OCI-LY3 (cell line): ENCODE data around the gene USP46.
A peak's percentile ranks its signal among the peaks of the same experiment; 100 is the strongest.

ENCODE experiments used
- H2AFZ ChIP-seq: fragments of 200-600, 300-600 bp; shearing (Covaris generic); 2 replicates; pipeline ENCODE4 v1.6.0; 2014; ENCODE audit warnings: antibody characterized with exemption, low read depth, low read length
- H3K27ac ChIP-seq: fragments of 200-600, 300-600 bp; sonication (generic); 2 replicates; pipeline ENCODE4 v1.5.1; 2014; ENCODE audit warnings: mild to moderate bottlenecking, low read length, moderate library complexity, mixed read lengths
- H3K27me3 ChIP-seq: fragments of 200-600, 300-600 bp; sonication (generic); 2 replicates; pipeline ENCODE4 v1.6.1; 2014; ENCODE audit warnings: low read depth, low read length, mixed read lengths
- H3K36me3 ChIP-seq: fragments of 200-600, 300-600 bp; sonication (generic); replicated peaks from 2 replicates; pipeline ENCODE3; 2014; ENCODE audit warnings: low read depth, low read length, mixed read lengths
- H3K4me1 ChIP-seq: fragments of 300-600, 200-600 bp; sonication (generic); 2 replicates; pipeline ENCODE4 v1.6.1; 2014; ENCODE audit warnings: low read length, mixed read lengths
- H3K4me2 ChIP-seq: fragments of 200-600, 300-600 bp; sonication (generic); 2 replicates; pipeline ENCODE4 v1.6.1; 2014; ENCODE audit warnings: low read length, mixed read lengths
- H3K4me3 ChIP-seq: fragments of 300-600, 200-600 bp; sonication (generic); 2 replicates; pipeline ENCODE4 v1.5.1; 2014; ENCODE audit warnings: antibody characterized with exemption, mild to moderate bottlenecking, low read length, moderate library complexity
- H3K79me2 ChIP-seq: fragments of 300-600, 200-600 bp; shearing (Covaris generic); 2 replicates; pipeline ENCODE4 v1.6.1; 2014; ENCODE audit warnings: mild to moderate bottlenecking, low read length, mixed read lengths
- H3K9ac ChIP-seq: fragments of 300-600, 200-600 bp; shearing (Covaris generic); 2 replicates; pipeline ENCODE4 v1.6.0; 2014; ENCODE audit warnings: mild to moderate bottlenecking, low read length, moderate library complexity
- H3K9me3 ChIP-seq: fragments of 200-600, 300-600 bp; shearing (Covaris generic); 2 replicates; pipeline ENCODE4 v1.6.1; 2014; ENCODE audit warnings: low read length, mixed read lengths; ENCODE audit not compliant: insufficient read depth
- H4K20me1 ChIP-seq: fragments of 200-600, 300-600 bp; sonication (generic); 2 replicates; pipeline ENCODE4 v1.6.1; 2016; ENCODE audit warnings: low read length, mixed read lengths; ENCODE audit not compliant: insufficient read depth
- EZH2phosphoT487 ChIP-seq: fragments of 200-600 bp; shearing (Covaris generic); IDR thresholded peaks from 2 replicates; pipeline ENCODE4 v1.6.1; 2018; ENCODE audit warnings: antibody characterized with exemption, mixed run types, low read depth
- TF ChIP-seq, protein P1 (sequence below): fragments of 200-600, 300-600 bp; sonication (generic); IDR thresholded peaks from 2 replicates; pipeline ENCODE4 v1.5.1; 2014; ENCODE audit warnings: antibody characterized with exemption, low read length, low read depth

USP46 gene

DNA sequence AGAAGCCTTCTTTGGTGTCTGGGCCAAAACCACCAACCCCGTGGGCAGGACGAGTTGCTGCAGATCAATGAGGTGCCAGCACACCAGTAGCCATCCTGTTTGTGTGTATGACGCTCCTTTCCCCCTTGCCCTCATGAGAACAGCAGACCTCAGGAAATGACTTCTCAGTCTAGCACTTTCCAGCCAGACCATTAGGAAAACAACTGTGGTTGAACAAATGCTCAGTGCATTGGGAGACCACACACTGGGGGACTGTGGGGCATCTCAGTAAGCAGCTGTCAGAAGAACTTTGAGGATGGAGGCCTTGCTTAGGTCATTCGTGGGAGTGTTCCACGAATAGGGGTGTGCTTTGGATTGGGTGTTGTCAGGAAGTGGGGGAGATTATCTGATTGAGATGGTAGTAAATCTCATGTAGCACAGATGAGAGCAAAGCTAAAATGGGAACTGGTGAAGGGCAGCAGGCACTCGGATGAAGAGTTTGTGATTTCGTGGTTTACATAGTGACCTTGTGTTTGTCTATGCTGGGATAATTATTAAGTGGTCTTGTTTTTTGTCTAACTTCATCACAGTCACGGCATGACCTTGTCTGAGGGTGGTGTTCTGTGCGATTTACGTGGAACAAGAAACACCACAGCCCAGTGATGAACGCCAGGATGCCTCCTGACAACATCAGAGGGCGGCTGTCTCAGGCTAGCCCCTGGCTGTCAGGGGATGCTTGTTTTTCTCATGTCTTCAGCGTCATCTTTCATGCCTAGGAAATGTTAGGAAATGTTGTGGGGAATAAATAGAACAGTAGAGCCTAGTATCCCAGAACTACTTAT is 70.1 kb downstream of the USP46 start:
- Histone ChIP-seq H3K4me3 (no peak overlapping the region), H3K4me1 (no peaks in the 10 kb centered on the region), H3K9me3 (no peaks in the 10 kb centered on the region), H3K27me3 (no peaks in the 10 kb centered on the region), H3K9ac (no peak overlapping the region), H3K4me2 (no peak overlapping the region), H2AFZ (no peak overlapping the region), H4K20me1 (no peaks in the 10 kb centered on the region), H3K79me2 (no peaks in the 10 kb centered on the region), H3K36me3 (peaks cover 4% of the 10 kb centered on the region), H3K27ac (no peak overlapping the region)
- TF ChIP-seq, protein P1, sequence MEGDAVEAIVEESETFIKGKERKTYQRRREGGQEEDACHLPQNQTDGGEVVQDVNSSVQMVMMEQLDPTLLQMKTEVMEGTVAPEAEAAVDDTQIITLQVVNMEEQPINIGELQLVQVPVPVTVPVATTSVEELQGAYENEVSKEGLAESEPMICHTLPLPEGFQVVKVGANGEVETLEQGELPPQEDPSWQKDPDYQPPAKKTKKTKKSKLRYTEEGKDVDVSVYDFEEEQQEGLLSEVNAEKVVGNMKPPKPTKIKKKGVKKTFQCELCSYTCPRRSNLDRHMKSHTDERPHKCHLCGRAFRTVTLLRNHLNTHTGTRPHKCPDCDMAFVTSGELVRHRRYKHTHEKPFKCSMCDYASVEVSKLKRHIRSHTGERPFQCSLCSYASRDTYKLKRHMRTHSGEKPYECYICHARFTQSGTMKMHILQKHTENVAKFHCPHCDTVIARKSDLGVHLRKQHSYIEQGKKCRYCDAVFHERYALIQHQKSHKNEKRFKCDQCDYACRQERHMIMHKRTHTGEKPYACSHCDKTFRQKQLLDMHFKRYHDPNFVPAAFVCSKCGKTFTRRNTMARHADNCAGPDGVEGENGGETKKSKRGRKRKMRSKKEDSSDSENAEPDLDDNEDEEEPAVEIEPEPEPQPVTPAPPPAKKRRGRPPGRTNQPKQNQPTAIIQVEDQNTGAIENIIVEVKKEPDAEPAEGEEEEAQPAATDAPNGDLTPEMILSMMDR, result no peak
- TF ChIP-seq EZH2phosphoT487, result no peak

- Histone ChIP-seq H3K9ac (no peak overlapping the region), H4K20me1 (no peaks in the 10 kb centered on the region), H3K4me1 (no peaks in the 10 kb centered on the region), H3K4me3 (no peak overlapping the region), H3K27ac (no peak overlapping the region), H3K4me2 (no peak overlapping the region), H2AFZ (no peak overlapping the region), H3K27me3 (no peaks in the 10 kb centered on the region), H3K9me3 (no peaks in the 10 kb centered on the region), H3K36me3 (peaks cover under 1% of the 10 kb centered on the region), H3K79me2 (no peaks in the 10 kb centered on the region)
- TF ChIP-seq, protein P1, result peak; percentile 56
- TF ChIP-seq EZH2phosphoT487, result no peak
These were observed 71.0 kb downstream of the USP46 start for GRCh38 chr4:52588097-52588496.

DNA sequence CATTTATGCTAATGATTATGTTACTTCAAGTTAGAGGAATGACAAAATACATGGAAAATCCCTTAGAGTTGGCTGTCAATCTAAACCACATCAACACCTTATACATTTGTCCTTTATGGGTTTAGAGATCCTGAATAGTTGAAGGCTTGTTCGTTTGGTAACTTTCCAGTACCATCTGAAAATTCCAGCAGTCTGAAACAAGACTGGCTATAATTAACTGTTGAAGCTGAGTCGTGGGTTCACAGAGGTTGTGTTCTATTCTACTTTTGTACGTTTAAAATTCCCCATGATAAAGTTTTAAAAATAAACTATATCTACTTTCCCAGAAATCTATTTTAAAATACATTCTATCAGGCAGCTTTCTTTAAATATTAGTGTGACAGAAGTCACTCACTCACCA is 73.0 kb downstream of the USP46 start:
- no peak for TF ChIP-seq EZH2phosphoT487
- TF ChIP-seq, protein P1, result no peak
- Histone ChIP-seq H3K4me3 (no peak overlapping the region), H2AFZ (no peak overlapping the region), H3K79me2 (no peaks in the 10 kb centered on the region), H3K4me2 (no peak overlapping the region), H3K27ac (no peak overlapping the region), H4K20me1 (no peaks in the 10 kb centered on the region), H3K4me1 (no peaks in the 10 kb centered on the region), H3K36me3 (no peaks in the 10 kb centered on the region), H3K27me3 (no peaks in the 10 kb centered on the region), H3K9me3 (no peaks in the 10 kb centered on the region), H3K9ac (no peak overlapping the region)

GRCh38 chr4:52585379-52585778 is 73.7 kb downstream of the USP46 start:
- Histone ChIP-seq H3K4me1 (no peaks in the 10 kb centered on the region), H3K27me3 (no peaks in the 10 kb centered on the region), H3K4me3 (no peak overlapping the region), H3K27ac (no peak overlapping the region), H3K79me2 (no peaks in the 10 kb centered on the region), H3K9me3 (no peaks in the 10 kb centered on the region), H3K36me3 (no peaks in the 10 kb centered on the region), H4K20me1 (no peaks in the 10 kb centered on the region), H3K9ac (no peak overlapping the region), H2AFZ (no peak overlapping the region), H3K4me2 (no peak overlapping the region)
- TF ChIP-seq, protein P1, result no peak
- no peak for TF ChIP-seq EZH2phosphoT487
